Subcutaneous abdominal adipose tissue (tissue), 5 donors: Measurements from ENCODE around the gene DGKQ.

Experiments used
- H3K27ac ChIP-seq: one replicate; pipeline ENCODE4 v1.7.0; 2013; ENCODE audit warnings: low read depth, mild to moderate bottlenecking, inconsistent platforms, low read length, moderate library complexity
- H3K27me3 ChIP-seq, 5 donors: one replicate each; pipeline ENCODE4 v1.7.0; 2013; ENCODE audit warnings: low read length in 5 of 5, inconsistent platforms in 1 of 5; ENCODE audit not compliant: control insufficient read depth in 5 of 5, insufficient read depth in 4 of 5
- H3K36me3 ChIP-seq, 5 donors: one replicate each; pipeline ENCODE4 v1.7.0; 2013; ENCODE audit warnings: low read length in 5 of 5; ENCODE audit not compliant: control insufficient read depth in 5 of 5, insufficient read depth in 5 of 5
- H3K4me1 ChIP-seq, 5 donors: one replicate each; pipeline ENCODE4 v1.7.0; 2013; ENCODE audit warnings: low read length in 5 of 5, mild to moderate bottlenecking in 3 of 5, moderate library complexity in 1 of 5; ENCODE audit not compliant: control insufficient read depth in 5 of 5, insufficient read depth in 5 of 5
- H3K4me3 ChIP-seq, 5 donors: one replicate each; pipeline ENCODE4 v1.7.0; 2013; ENCODE audit warnings: low read length in 5 of 5, low read depth in 1 of 5
- H3K9ac ChIP-seq, 5 donors: one replicate each; pipeline ENCODE4 v1.7.0; 2013; ENCODE audit warnings: low read length in 5 of 5, mild to moderate bottlenecking in 4 of 5, moderate library complexity in 3 of 5
- H3K9me3 ChIP-seq, 5 donors: one replicate each; pipeline ENCODE4 v1.7.0; 2013; ENCODE audit warnings: low read length in 5 of 5; ENCODE audit not compliant: control insufficient read depth in 5 of 5
- donor health status: healthy.
- donor health status: healthy.
- donor health status: healthy.
- donor health status: healthy.
- donor health status: healthy.

Gene DGKQ

GRCh38 chr4:1010395-1011021, 37.1 kb upstream of the DGKQ start:
- no peaks in the 10 kb centered on the region for H3K36me3 ChIP-seq
- H3K27me3 ChIP-seq, result peaks cover 2 to 18% (median 6%) of the 10 kb centered on the region in 5 donors
- H3K9me3 ChIP-seq, result peaks cover 0 to 4% (median 0%) of the 10 kb centered on the region in 5 donors
- H3K4me1 ChIP-seq, result peaks cover 0 to 52% (median 43%) of the 10 kb centered on the region in 5 donors
- H3K27ac ChIP-seq, result no peak overlapping the region
- peak overlapping the region in 2 of 5 donors; percentile 51 to 56 for H3K9ac ChIP-seq
- peak overlapping the region in 4 of 5 donors; percentile 66 to 80 (median 70) for H3K4me3 ChIP-seq

GRCh38 chr4:1009542-1010394, 36.4 kb upstream of the DGKQ start:
- H3K27ac ChIP-seq, result no peak overlapping the region
- H3K27me3 ChIP-seq, result peaks cover 9 to 24% (median 14%) of the 10 kb centered on the region in 5 donors

GRCh38 chr4:1008840-1009541, 35.6 kb upstream of the DGKQ start:
- Histone ChIP-seq H3K27me3 (peaks cover 11 to 30% (median 18%) of the 10 kb centered on the region in 5 donors), H3K4me1 (peaks cover 0 to 48% (median 41%) of the 10 kb centered on the region in 5 donors), H3K9ac (peak overlapping the region in 4 of 5 donors; percentile 41 to 73 (median 72)), H3K9me3 (peaks cover 0 to 4% (median 0%) of the 10 kb centered on the region in 5 donors), H3K27ac (no peak overlapping the region), H3K36me3 (no peaks in the 10 kb centered on the region), H3K4me3 (peak overlapping the region; percentile 55 to 79 (median 74))

More at GRCh38 chr4:1009542-1010394, 36.4 kb upstream of the DGKQ start:
- Histone ChIP-seq H3K9me3 (peaks cover 0 to 4% (median 0%) of the 10 kb centered on the region in 5 donors), H3K4me3 (peak overlapping the region in 4 of 5 donors; percentile 66 to 80 (median 76)), H3K4me1 (peaks cover 0 to 51% (median 46%) of the 10 kb centered on the region in 5 donors), H3K36me3 (no peaks in the 10 kb centered on the region), H3K9ac (peak overlapping the region in 3 of 5 donors; percentile 51 to 73 (median 72))

GRCh38 chr4:1006856-1007255, 33.5 kb upstream of the DGKQ start:
- Histone ChIP-seq H3K4me3 (no peak overlapping the region), H3K9me3 (peaks cover 0 to 4% (median 0%) of the 10 kb centered on the region in 5 donors), H3K27ac (no peak overlapping the region), H3K9ac (no peak overlapping the region), H3K4me1 (peaks cover 0 to 47% (median 39%) of the 10 kb centered on the region in 5 donors), H3K27me3 (peaks cover 25 to 47% (median 32%) of the 10 kb centered on the region in 5 donors), H3K36me3 (no peaks in the 10 kb centered on the region)

GRCh38 chr4:1004557-1005485, 31.5 kb upstream of the DGKQ start:
- Histone ChIP-seq H3K36me3 (no peaks in the 10 kb centered on the region), H3K9ac (peak overlapping the region in 1 of 5 donors; percentile 17), H3K4me1 (peaks cover 0 to 35% (median 27%) of the 10 kb centered on the region in 5 donors), H3K27ac (no peak overlapping the region), H3K4me3 (no peak overlapping the region), H3K27me3 (peaks cover 46 to 65% (median 51%) of the 10 kb centered on the region in 5 donors), H3K9me3 (peaks cover 0 to 4% (median 0%) of the 10 kb centered on the region in 5 donors)

GRCh38 chr4:1004071-1004418, 30.7 kb upstream of the DGKQ start:
- Histone ChIP-seq H3K9ac (no peak overlapping the region), H3K27ac (no peak overlapping the region), H3K9me3 (peaks cover 0 to 4% (median 0%) of the 10 kb centered on the region in 5 donors), H3K36me3 (no peaks in the 10 kb centered on the region), H3K27me3 (peaks cover 47 to 69% (median 55%) of the 10 kb centered on the region in 5 donors), H3K4me3 (no peak overlapping the region), H3K4me1 (peaks cover 0 to 31% (median 24%) of the 10 kb centered on the region in 5 donors)

GRCh38 chr4:1003271-1004070, 30.1 kb upstream of the DGKQ start:
- Histone ChIP-seq H3K27ac (no peak overlapping the region), H3K36me3 (no peaks in the 10 kb centered on the region), H3K9me3 (peaks cover 0 to 4% (median 0%) of the 10 kb centered on the region in 5 donors), H3K4me3 (no peak overlapping the region), H3K27me3 (peaks cover 47 to 68% (median 52%) of the 10 kb centered on the region in 5 donors), H3K9ac (no peak overlapping the region), H3K4me1 (peaks cover 0 to 26% (median 19%) of the 10 kb centered on the region in 5 donors)

- H3K9me3 ChIP-seq, result peaks cover 0 to 4% (median 0%) of the 10 kb centered on the region in 5 donors
- no peak overlapping the region for H3K27ac ChIP-seq
- peaks cover 52 to 71% (median 58%) of the 10 kb centered on the region in 5 donors for H3K27me3 ChIP-seq
- no peak overlapping the region for H3K9ac ChIP-seq
- H3K4me3 ChIP-seq, result peak overlapping the region in 1 of 5 donors; percentile 14
- no peaks in the 10 kb centered on the region for H3K36me3 ChIP-seq
- H3K4me1 ChIP-seq, result peaks cover 0 to 27% (median 23%) of the 10 kb centered on the region in 5 donors
These were observed 29.4 kb upstream of the DGKQ start for GRCh38 chr4:1002631-1003251.
